Ishikawa (cell line): ENCODE measurements around the gene HMCN1.

Experiments
- CEBPB ChIP-seq: IDR thresholded peaks from 2 replicates; pipeline ENCODE4 v1.6.1; 2012
- EGR1 ChIP-seq: IDR thresholded peaks from 2 replicates; pipeline ENCODE4 v1.6.1; 2012
- MAX ChIP-seq: IDR thresholded peaks from 2 replicates; pipeline ENCODE4 v1.6.1; 2012
- RAD21 ChIP-seq: IDR thresholded peaks from 2 replicates; pipeline ENCODE4 v1.6.1; 2012; ENCODE audit warnings: low read depth
- YY1 ChIP-seq: IDR thresholded peaks from 2 replicates; pipeline ENCODE4 v1.6.1; 2012; ENCODE audit warnings: low read depth

GRCh38 chr1:186044079-186044685 is 310.0 kb downstream of the HMCN1 start:
- TF ChIP-seq CEBPB (no peak), YY1 (no peak), RAD21 (no peak), EGR1 (no peak), MAX (no peak)
